AG09309 (cell line): Measurements from ENCODE around the gene WDR70.

Experiments
- DNase-seq: peaks from one replicate; pipeline ENCODE4 v3.0.0-alpha.2; 2010; ENCODE audit warnings: low read depth
- H3K4me3 ChIP-seq: 2 replicates; pipeline ENCODE4 v1.5.1; 2011; ENCODE audit warnings: mild to moderate bottlenecking, low read depth, low read length, moderate library complexity; ENCODE audit not compliant: control insufficient read depth
- CTCF ChIP-seq: IDR thresholded peaks from 2 replicates; pipeline ENCODE4 v1.5.1; 2011; ENCODE audit warnings: mild to moderate bottlenecking, low read depth, low read length, inconsistent platforms; ENCODE audit not compliant: insufficient read depth, control insufficient read depth; ENCODE audit errors: missing control alignments

WDR70 gene

GRCh38 chr5:37703841-37704241 is 324.7 kb downstream of the WDR70 start:
- no peak for DNase-seq
- no peak overlapping the region for H3K4me3 ChIP-seq
- TF ChIP-seq CTCF: no peak

GRCh38 chr5:37704406-37704805 is 325.3 kb downstream of the WDR70 start:
- no peak overlapping the region for H3K4me3 ChIP-seq
- DNase-seq: no peak
- TF ChIP-seq CTCF: no peak

GRCh38 chr5:37709020-37709419 is 329.9 kb downstream of the WDR70 start:
- no peak for DNase-seq
- H3K4me3 ChIP-seq: no peak overlapping the region
- no peak for TF ChIP-seq CTCF

- no peak overlapping the region for H3K4me3 ChIP-seq
- no peak for TF ChIP-seq CTCF
- DNase-seq: no peak
Measured at GRCh38 chr5:37710965-37711364, 331.8 kb downstream of the WDR70 start.

- no peak for TF ChIP-seq CTCF
Measured at GRCh38 chr5:37712750-37713149, 333.6 kb downstream of the WDR70 start.

GRCh38 chr5:37714756-37715155 is 335.6 kb downstream of the WDR70 start:
- no peak for TF ChIP-seq CTCF
- DNase-seq: no peak
- H3K4me3 ChIP-seq: no peak overlapping the region

More at GRCh38 chr5:37712750-37713149, 333.6 kb downstream of the WDR70 start:
- no peak overlapping the region for H3K4me3 ChIP-seq
- no peak for DNase-seq

GRCh38 chr5:37715361-37715760 is 336.2 kb downstream of the WDR70 start:
- TF ChIP-seq CTCF: no peak
- no peak for DNase-seq
- H3K4me3 ChIP-seq: no peak overlapping the region
